ENCODE measurements around the gene ZNF714. TPM values are rescaled to one million over a fixed set of nuclear protein-coding genes. Genes with fewer than 3 reads are reported as not detected.

ZNF714 gene
- total and polyA plus RNA-seq, 9 of the 15 experiments (the other 6 are each of a cell fraction or from before 2014, with no cell fraction given): 16.2 to 40.8 (median 28.9) TPM

- TF ChIP-seq REST (IDR thresholded peaks at IDR 0.05; ENCODE audit: borderline replicate concordance) (no peak), REST (CRISPR knock-in tag; IDR thresholded peaks at IDR 0.05; ENCODE audit: low read depth) (no peak), FOXJ2 (tag; IDR thresholded peaks at IDR 0.05) (0 out of 2 replicates have a peak, but pooled peaks have one; percentile 59), ZBED1 (IDR thresholded peaks at IDR 0.05) (no peak), PBX2 (CRISPR knock-in tag; IDR thresholded peaks at IDR 0.05; ENCODE audit: low read depth) (no peak), PBX2 (tag; conservative IDR thresholded peaks at IDR 0.05; ENCODE audit: low read depth) (peak; percentile 67)
Observed at GRCh38 chr19:21127898-21128297, 45.9 kb downstream of the ZNF714 start (continued).

Measured in K562 (cell line).